WTC11 (cell line): Measurements from ENCODE around the gene DCAF4L1. TPM values are rescaled to one million over a fixed set of nuclear protein-coding genes. Genes with fewer than 3 reads are reported as not detected.

Experiments
- ATAC-seq: fragments of 200-7000 bp; cut with Tn5 transposase; 2 replicates; pipeline ENCODE4 v1.10.0; 2021; ENCODE audit warnings: mild to moderate bottlenecking, moderate library complexity
- CTCF ChIA-PET: fragments of 300-600 bp; sonication (Branson Sonifier 250); formaldehyde crosslinking; loops from one replicate; lab custom pipeline; 2021; ENCODE audit warnings: antibody characterized with exemption; lab: Charles Lee
- POLR2A ChIA-PET: fragments of 350-600 bp; sonication (Branson Sonifier 250); formaldehyde crosslinking; loops from one replicate; lab custom pipeline; 2021; ENCODE audit warnings: antibody characterized with exemption; lab: Charles Lee
- DNase-seq: peaks from one replicate; pipeline ENCODE4 v3.0.0; 2021; ENCODE audit warnings: low spot score
- H3K27ac Mint-ChIP-seq: 2 replicates; pipeline ENCODE4 v1.8.0; 2021; ENCODE audit warnings: mixed read lengths
- H3K27me3 Mint-ChIP-seq: 2 replicates; pipeline ENCODE4 v1.8.0; 2021; ENCODE audit warnings: low read depth, mild to moderate bottlenecking, moderate library complexity, mixed read lengths
- H3K36me3 Mint-ChIP-seq: 2 replicates; pipeline ENCODE4 v1.8.0; 2021; ENCODE audit warnings: mixed read lengths
- H3K4me1 Mint-ChIP-seq: 2 replicates; pipeline ENCODE4 v1.8.0; 2022; ENCODE audit warnings: mixed read lengths
- H3K4me3 Mint-ChIP-seq: 2 replicates; pipeline ENCODE4 v1.8.0; 2021; ENCODE audit warnings: mild to moderate bottlenecking, moderate library complexity, mixed read lengths
- H3K9me3 Mint-ChIP-seq: 2 replicates; pipeline ENCODE4 v1.8.0; 2021; ENCODE audit warnings: mixed read lengths
- AFF4 ChIP-seq: sonication (generic); formaldehyde crosslinking; IDR thresholded peaks from 2 replicates; pipeline ENCODE4 v1.8.1; 2023; ENCODE audit warnings: mild to moderate bottlenecking, missing genetic modification reagents, borderline replicate concordance
- ATF3 ChIP-seq: sonication (generic); formaldehyde crosslinking; conservative IDR thresholded peaks from 2 replicates; pipeline ENCODE4 v1.8.1; 2022; ENCODE audit warnings: mild to moderate bottlenecking, missing genetic modification reagents
- CREM ChIP-seq: sonication (generic); formaldehyde crosslinking; IDR thresholded peaks from 2 replicates; pipeline ENCODE4 v1.8.1; 2022; ENCODE audit warnings: mild to moderate bottlenecking, missing genetic modification reagents, moderate library complexity
- FOXK1 ChIP-seq: sonication (generic); formaldehyde crosslinking; IDR thresholded peaks from 2 replicates; pipeline ENCODE4 v1.8.0; 2022; ENCODE audit warnings: mild to moderate bottlenecking, moderate library complexity, missing genetic modification reagents
- FOXP1 ChIP-seq: sonication (generic); formaldehyde crosslinking; IDR thresholded peaks from 2 replicates; pipeline ENCODE4 v1.8.0; 2022; ENCODE audit warnings: missing genetic modification reagents, mild to moderate bottlenecking, moderate library complexity, borderline replicate concordance
- FOXP4 ChIP-seq: sonication (generic); formaldehyde crosslinking; IDR thresholded peaks from 2 replicates; pipeline ENCODE4 v1.8.0; 2022; ENCODE audit warnings: mild to moderate bottlenecking, missing genetic modification reagents
- GABPB1 ChIP-seq: sonication (generic); formaldehyde crosslinking; IDR thresholded peaks from 2 replicates; pipeline ENCODE4 v1.8.1; 2023; ENCODE audit warnings: mild to moderate bottlenecking, missing genetic modification reagents
- MLX ChIP-seq: sonication (generic); formaldehyde crosslinking; IDR thresholded peaks from 2 replicates; pipeline ENCODE4 v1.8.1; 2023; ENCODE audit warnings: mild to moderate bottlenecking, missing genetic modification reagents, moderate library complexity
- MXD4 ChIP-seq: fragments of 250-450 bp; sonication (Bioruptor Pico); IDR thresholded peaks from 2 replicates; pipeline ENCODE4 v1.8.0; 2021; ENCODE audit warnings: mild to moderate bottlenecking, moderate library complexity, borderline replicate concordance
- TEAD1 ChIP-seq: sonication (generic); formaldehyde crosslinking; IDR thresholded peaks from 2 replicates; pipeline ENCODE4 v1.8.0; 2022; ENCODE audit warnings: mild to moderate bottlenecking, missing genetic modification reagents
- USF2 ChIP-seq: sonication (generic); formaldehyde crosslinking; IDR thresholded peaks from 2 replicates; pipeline ENCODE4 v1.8.1; 2023; ENCODE audit warnings: mild to moderate bottlenecking, missing genetic modification reagents, moderate library complexity
- ZBTB21 ChIP-seq: sonication (generic); formaldehyde crosslinking; IDR thresholded peaks from 2 replicates; pipeline ENCODE4 v1.8.1; 2023; ENCODE audit warnings: mild to moderate bottlenecking, missing genetic modification reagents, borderline replicate concordance
- ZBTB43 ChIP-seq: sonication (generic); formaldehyde crosslinking; IDR thresholded peaks from 2 replicates; pipeline ENCODE4 v1.8.1; 2023; ENCODE audit warnings: mild to moderate bottlenecking, missing genetic modification reagents
- ZNF121 ChIP-seq: sonication (generic); formaldehyde crosslinking; IDR thresholded peaks from 2 replicates; pipeline ENCODE4 v1.8.0; 2023; ENCODE audit warnings: missing genetic modification reagents
- ZNF317 ChIP-seq: sonication (generic); formaldehyde crosslinking; IDR thresholded peaks from 2 replicates; pipeline ENCODE4 v1.8.1; 2023; ENCODE audit warnings: low read depth, mild to moderate bottlenecking, moderate library complexity, missing genetic modification reagents, borderline replicate concordance
- ZNF396 ChIP-seq: fragments of 250-450 bp; sonication (Bioruptor Pico); IDR thresholded peaks from 2 replicates; pipeline ENCODE4 v1.8.0; 2021; ENCODE audit warnings: mild to moderate bottlenecking, moderate library complexity, borderline replicate concordance
- ZSCAN18 ChIP-seq: fragments of 250-450 bp; sonication (Bioruptor Pico); IDR thresholded peaks from 2 replicates; pipeline ENCODE4 v2.1.2; 2022; ENCODE audit warnings: mild to moderate bottlenecking, moderate library complexity
- total RNA-seq: library from RNA; stranded (reverse); gene quantifications from 3 replicates; pipeline ENCODE4 v1.2.3, GENCODE V29; 2021

The DCAF4L1 gene
- total RNA-seq, 1 experiment from 2014 or later = 0.31 TPM

GRCh38 chr4:41934901-41935651, 46.5 kb upstream of the DCAF4L1 start, which contains the start of gene TMEM33 (continued):
- TF ChIP-seq MLX (CRISPR knock-in tag) (no peak), CREM (CRISPR knock-in tag) (peak; percentile 57; the same call in 1 of the 2 replicates), ATF3 (CRISPR knock-in tag) (no peak), FOXK1 (CRISPR knock-in tag) (no peak), GABPB1 (CRISPR knock-in tag) (peak; percentile 86), FOXP1 (CRISPR knock-in tag) (peak; percentile 57)

GRCh38 chr4:41935652-41936021, 45.9 kb upstream of the DCAF4L1 start:
- Mint-ChIP-seq H3K27me3 (peaks cover 16% of the 10 kb centered on the region), H3K9me3 (peaks cover 5% of the 10 kb centered on the region), H3K4me1 (peaks cover 28% of the 10 kb centered on the region), H3K4me3 (peak overlapping the region; percentile 99), H3K27ac (peak overlapping the region; percentile 96), H3K36me3 (peaks cover 24% of the 10 kb centered on the region)
- no peak for DNase-seq
- CTCF ChIA-PET = no interaction called here
- no peak for ATAC-seq
- POLR2A ChIA-PET = interaction anchor here (1.2 kb wide), 1 partner anchor 26 kb away, joined by 3 read pairs; no protein-coding TSS in a partner anchor
- no peak for TF ChIP-seq FOXK1 (CRISPR knock-in tag)
- 0 out of 2 replicates have a peak, but pooled peaks have one; percentile 31 for TF ChIP-seq USF2 (CRISPR knock-in tag)

- Mint-ChIP-seq H3K27me3 (no peaks in the 10 kb centered on the region), H3K9me3 (peaks cover 5% of the 10 kb centered on the region), H3K4me1 (peaks cover 26% of the 10 kb centered on the region), H3K27ac (no peak overlapping the region), H3K4me3 (no peak overlapping the region), H3K36me3 (peaks cover 31% of the 10 kb centered on the region)
- 0 out of 2 replicates have a peak, but pooled peaks have one; percentile 33 for TF ChIP-seq GABPB1 (CRISPR knock-in tag)
- TF ChIP-seq ZBTB21 (CRISPR knock-in tag) = no peak
- CTCF ChIA-PET = no interaction called here
- no peak for DNase-seq
- POLR2A ChIA-PET = no interaction called here
- ATAC-seq = no peak
Observed at GRCh38 chr4:41939016-41939626, 42.4 kb upstream of the DCAF4L1 start.

- ChIA-PET POLR2A (no interaction called here), CTCF (no interaction called here)
- Mint-ChIP-seq H3K9me3 (no peaks in the 10 kb centered on the region), H3K36me3 (peaks cover 38% of the 10 kb centered on the region), H3K27me3 (no peaks in the 10 kb centered on the region), H3K27ac (no peak overlapping the region), H3K4me1 (peaks cover 15% of the 10 kb centered on the region), H3K4me3 (no peak overlapping the region)
- no peak for ATAC-seq
- DNase-seq = no peak
- no peak for TF ChIP-seq MXD4 (CRISPR knock-in tag)
- TF ChIP-seq AFF4 (CRISPR knock-in tag) = no peak
- TF ChIP-seq FOXP4 = no peak
- no peak for TF ChIP-seq TEAD1 (CRISPR knock-in tag)
- no peak for TF ChIP-seq ZNF317 (CRISPR knock-in tag)
- no peak for TF ChIP-seq ZNF121 (CRISPR knock-in tag)
- no peak for TF ChIP-seq ZNF396 (CRISPR knock-in tag)
- TF ChIP-seq ZSCAN18 (CRISPR knock-in tag) = no peak
- TF ChIP-seq ZBTB43 (CRISPR knock-in tag) = no peak
Observed at GRCh38 chr4:41940834-41941233, 40.7 kb upstream of the DCAF4L1 start.
